Kidney tubule cell (primary cell): ENCODE measurements around the gene LYPLA2.

Experiments
- DNase-seq: peaks from one replicate; pipeline ENCODE4 v3.0.0-alpha.2; 2018; ENCODE audit warnings: low spot score

Gene LYPLA2

DNA sequence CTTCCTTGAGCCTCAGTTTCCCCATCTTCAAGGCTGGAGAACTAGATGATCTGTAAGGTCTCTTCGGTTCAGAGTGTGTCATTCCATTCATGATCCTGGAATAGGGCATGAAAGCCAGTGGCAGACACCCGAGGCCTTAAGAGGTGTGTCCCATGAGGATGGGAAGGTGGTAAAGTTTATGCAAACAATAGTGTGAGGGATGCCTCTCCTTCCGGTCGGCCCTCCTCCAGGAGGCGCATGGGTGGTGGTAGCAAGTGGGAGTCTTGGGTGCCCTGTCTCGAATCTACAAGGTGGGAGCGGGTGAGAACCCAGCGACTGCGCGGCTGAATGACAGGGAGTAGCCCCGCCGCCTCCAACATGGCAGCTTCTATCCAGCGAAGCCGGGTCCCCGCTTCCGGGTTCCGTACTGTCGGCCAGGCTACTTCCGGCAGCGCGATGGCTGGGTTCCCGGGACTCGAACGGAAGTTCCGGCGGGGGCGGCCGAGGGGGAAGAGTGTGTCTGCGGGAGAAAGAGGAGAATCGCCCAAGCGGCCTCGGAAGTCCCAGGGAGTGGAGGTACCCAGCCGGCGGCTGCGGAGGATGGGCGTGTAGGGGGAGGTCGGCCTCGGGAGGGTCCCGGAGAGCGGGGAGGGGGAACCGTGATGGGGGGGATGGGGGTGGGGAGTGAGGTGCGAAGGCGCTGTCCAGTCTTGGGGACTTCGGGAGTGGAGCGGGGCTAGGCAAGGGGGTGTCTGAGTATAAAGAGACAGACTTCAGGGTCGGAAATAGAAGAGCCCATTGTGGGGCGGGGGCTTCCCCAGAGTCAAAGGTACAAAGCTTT is at the start of gene LYPLA2:
TSS of gene LYPLA2 (plus strand) at position 450 of the 820 bp plus-strand sequence. CDS start 1,538 bp downstream, outside the sequence.
- peak; percentile 92 for DNase-seq

DNA sequence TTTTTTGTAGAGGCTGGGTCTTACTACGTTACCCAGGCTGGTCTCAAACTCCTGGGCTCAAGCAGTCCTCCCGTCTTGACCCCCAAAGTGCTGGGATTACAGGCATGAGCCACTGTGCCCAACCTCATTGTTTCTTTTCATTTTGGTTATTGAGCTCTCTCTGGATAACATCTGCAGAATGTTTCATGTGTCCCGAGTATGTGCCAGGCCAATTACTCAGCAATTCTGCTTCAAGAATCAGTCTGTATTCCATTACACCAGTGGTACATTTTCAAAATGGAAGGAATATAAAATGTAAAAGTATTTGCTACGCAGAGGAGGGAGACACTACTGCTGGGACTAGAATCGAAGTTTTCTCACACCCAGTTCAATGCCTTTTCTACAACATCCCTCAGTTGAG is 49.3 kb upstream of the LYPLA2 start:
- no peak for DNase-seq

- DNase-seq = no peak
Observed at GRCh38 chr1:23742670-23743286, 48.2 kb upstream of the LYPLA2 start.

DNA sequence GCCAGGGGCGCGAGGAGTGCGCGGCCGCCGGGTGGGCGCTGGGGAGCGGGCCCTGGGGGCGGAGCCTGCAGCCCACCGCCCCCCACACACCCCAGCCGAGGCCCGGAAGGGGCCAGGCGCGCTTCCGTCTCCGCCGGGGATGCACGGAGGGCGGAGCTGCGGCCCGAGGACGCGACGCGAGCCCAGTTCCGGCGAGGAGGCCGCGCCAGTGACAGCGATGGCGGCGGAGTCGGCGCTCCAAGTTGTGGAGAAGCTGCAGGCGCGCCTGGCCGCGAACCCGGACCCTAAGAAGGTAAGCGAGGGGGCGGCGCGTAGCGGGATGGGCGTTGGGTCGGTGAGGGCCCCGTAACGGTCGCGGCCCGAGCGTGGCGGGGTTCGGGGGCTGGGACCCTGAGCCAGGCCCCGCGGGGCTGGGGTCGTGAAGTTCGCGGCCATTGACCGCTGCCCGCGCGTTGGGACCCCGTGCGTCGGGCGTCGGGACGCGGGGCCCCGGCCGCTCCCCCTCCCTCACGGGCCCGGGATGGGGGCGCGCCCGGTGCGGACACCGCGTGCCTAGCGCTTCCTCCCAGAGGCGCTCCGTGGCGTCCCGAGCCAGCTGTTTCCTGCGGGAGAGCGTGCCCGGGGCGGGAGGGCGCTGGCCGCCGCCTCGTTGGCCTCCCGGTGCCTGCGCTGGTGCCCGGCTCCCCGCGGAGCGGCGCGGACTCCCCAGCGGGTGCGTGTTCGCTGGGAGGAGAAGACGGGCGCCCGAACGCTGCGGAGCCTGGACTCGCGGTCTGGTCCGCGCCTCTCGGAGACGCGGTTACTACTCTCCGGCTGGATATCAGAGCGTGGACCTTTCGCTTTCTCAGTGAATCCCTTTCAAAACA is 47.4 kb upstream of the LYPLA2 start, which contains the start of gene ELOA:
TSS of gene ELOA (plus strand) at position 185 of the 866 bp plus-strand sequence. CDS start at position 218, 33 bp downstream.
- DNase-seq = peak; percentile 75

- DNase-seq = peak; percentile 60
Observed at GRCh38 chr1:23745515-23745914, 45.4 kb upstream of the LYPLA2 start.

DNA sequence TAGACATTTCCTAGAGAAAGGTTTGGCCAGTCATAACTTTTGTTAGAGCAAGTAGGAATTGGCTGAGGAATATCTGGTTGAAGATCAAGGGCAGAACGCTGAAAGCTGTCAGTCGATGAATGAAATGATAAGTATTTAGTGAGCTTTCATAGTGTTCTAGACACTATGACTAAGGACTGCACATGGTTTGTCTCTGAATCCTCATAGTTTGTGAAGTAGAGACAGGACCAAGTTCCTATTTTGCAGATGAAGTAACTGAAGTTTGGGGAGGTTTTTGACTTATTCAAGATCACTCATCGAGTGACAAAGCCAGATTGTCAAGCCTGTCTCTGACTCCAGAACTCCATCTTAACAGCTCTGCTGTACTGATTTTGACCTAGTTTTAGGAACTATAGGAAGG is 42.9 kb upstream of the LYPLA2 start:
- no peak for DNase-seq

GRCh38 chr1:23751050-23751814 is 39.7 kb upstream of the LYPLA2 start:
- DNase-seq = peak; percentile 67

DNA sequence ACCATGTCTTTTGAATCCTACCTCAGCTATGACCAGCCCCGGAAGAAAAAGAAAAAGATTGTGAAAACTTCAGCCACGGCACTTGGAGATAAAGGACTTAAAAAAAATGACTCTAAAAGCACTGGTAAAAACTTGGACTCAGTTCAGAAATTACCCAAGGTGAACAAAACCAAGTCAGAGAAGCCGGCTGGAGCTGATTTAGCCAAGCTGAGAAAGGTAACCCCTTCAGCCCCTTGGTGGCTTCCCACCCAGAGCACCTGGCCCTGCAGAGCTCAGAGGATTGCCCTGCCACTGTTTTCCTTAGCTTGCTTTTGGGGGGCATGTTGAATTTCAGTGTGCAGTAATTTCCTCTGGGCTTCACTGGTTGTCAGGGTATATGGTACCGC is 39.1 kb upstream of the LYPLA2 start:
- no peak for DNase-seq

GRCh38 chr1:23752909-23753308 is 38.0 kb upstream of the LYPLA2 start:
- DNase-seq = no peak

DNA sequence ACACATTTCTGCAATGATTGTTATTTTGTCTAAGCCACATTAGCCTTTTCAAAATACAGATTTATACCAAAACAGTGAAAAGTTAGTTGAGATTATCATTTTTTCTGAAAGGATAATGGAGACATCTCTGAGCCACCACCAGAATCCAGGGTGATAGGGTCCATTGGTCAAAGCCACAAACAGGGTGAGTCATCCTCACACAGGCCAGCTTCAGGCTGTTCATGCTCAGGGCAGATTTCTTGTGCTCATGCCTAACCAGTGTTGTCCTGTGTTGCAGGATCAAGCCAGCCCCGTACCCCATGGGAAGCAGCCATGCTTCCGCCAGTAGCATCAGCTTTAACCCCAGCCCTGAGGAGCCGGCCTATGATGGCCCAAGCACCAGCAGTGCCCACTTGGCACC is 34.3 kb upstream of the LYPLA2 start:
- DNase-seq = peak; percentile 79

- no peak for DNase-seq
Observed at GRCh38 chr1:23757812-23758211, 33.1 kb upstream of the LYPLA2 start.

- DNase-seq = no peak
Observed at GRCh38 chr1:23759277-23759676, 31.7 kb upstream of the LYPLA2 start.

- no peak for DNase-seq
Observed at GRCh38 chr1:23763041-23763577, 27.8 kb upstream of the LYPLA2 start.

- no peak for DNase-seq
Observed at GRCh38 chr1:23768733-23769132, 22.2 kb upstream of the LYPLA2 start.

DNA sequence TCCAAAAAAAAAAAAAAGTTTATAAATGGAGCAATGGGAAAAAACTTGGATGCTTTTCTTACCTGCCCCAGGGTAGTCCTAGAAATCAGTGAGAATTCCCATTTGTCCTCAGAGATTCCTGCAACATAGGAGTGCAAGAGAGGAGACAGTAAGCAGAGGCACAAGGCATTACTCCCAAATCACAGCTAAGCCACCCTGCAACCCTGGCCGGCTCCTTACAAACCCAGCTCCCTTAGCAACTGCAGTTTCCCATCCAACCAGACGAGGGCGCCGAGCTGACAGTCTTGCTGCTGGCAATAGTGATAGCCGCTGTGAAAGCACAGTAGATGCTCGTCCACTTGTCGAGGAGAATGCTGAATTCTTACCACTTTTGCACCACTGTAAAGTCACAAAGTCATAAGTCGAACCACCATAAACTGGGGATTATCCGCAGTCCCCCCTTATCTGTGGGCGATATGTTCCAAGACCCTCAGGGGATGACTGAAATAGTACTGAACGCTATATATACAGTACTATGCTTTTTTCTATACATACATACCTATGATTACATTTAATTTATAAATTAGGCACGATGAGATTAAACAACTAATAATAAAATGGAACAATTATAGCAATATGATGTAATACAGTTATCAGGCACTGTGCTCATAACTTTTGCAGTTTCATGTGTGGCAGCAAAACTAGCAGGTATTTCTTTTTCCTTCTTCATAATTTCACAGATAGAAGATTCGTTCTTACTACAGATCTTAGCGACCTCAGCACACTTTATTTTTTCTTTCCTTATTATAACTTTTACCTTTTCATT is 18.7 kb upstream of the LYPLA2 start:
- peak; percentile 79 for DNase-seq

DNA sequence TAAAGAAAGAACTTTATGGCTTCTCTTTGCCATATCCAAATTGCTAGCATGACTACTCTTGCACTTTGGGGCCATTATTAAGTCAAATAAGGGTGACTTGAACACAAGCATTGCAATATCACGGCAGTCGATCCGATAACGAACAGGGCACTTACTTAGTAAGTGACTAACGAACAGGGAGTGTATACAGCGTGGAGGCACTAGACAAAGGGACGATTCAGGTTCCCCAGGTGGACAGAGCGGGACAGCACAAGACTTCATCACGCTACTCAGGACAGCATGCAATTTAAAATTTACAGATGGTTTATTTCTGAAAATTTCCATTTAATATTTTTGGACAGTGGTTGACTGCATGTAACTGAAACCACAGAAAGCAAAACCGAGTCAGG is 18.1 kb upstream of the LYPLA2 start:
- DNase-seq = no peak

DNA sequence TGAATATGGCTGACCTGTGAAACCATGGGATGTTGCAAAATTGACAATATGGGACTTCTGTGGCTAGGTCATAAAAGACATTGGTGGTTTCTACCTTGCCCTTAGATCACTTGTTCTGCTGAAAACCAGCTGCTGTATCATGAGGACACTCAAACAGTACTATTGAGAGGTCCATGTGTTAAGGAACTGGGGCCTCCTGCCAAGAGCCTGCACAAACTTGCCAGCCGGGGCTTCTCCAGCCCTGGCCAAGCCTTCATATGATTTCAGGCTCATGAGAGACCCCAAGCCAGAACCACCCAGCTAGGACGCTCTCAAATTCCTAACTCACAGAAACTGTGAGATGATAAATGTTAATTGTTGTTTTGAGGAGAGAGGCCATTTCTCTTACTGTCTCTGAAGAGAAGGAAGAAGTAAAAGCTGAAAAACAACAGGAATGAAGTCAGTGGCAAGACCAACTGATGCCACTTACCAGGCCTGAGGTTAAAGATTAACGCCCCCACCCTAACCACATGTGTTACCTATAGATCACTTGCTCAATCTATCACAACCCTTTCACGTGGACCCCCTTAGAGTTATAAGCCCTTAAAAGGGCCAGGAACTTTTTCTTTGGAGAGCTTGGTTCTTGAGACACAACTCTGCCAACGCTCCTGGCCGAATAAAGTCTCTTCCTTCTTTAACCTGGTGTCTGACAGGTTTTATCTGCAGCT is 16.6 kb upstream of the LYPLA2 start:
- DNase-seq = no peak

DNA sequence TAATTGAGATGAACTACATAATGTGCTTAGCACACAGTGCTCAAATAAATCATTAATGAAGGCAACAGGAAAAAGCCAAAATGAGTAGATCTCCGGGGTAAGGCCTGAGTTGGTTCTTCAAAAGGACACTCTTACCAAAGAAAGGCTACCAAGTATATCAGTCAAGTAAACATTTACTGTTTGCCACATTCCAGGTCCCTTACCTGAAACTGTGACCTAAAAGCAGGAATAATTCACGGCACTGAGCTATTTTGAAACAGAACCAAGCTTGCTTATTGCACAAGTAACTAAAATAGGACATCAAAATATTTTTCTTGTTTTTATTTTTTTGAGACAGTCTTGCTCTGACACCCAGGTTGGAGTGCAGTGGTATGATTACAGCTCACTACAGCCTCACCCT is 14.7 kb upstream of the LYPLA2 start:
- DNase-seq = no peak

DNA sequence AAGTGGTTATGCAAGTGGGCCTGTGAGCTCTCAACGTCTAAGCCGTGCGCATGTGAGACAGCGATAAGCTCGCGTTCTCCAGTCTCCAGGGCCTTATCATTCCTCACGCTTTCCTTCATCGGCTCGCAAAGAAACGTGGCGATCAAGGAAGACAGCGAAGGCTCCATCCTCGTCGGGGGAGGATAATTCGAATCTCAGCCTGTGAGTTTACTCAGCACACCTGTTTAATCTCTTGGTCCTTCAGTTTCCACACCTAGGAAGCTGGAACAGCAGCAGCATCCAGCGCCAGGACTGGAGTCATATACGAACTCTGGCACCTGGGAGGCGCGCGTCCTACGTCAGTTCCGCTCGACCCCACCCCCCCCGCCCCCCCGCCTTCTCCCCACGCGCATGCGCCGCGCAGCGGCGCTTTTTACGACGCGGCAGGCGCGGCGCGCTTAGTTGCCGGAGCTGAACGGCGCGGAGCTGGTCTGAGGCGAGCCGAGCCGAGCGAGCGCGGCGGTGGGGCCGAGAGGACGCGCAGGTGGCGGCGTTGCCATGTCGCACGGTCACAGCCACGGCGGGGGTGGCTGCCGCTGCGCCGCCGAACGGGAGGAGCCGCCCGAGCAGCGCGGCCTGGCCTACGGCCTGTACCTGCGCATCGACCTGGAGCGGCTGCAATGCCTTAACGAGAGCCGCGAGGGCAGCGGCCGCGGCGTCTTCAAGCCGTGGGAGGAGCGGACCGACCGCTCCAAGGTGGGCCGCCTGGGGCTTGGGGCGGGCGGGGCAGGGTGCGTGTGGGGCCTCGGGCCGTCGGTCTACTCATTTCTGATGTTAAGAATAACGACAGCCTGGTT is 12.7 kb upstream of the LYPLA2 start, which contains the start of gene PITHD1:
TSS of gene PITHD1 (plus strand) at position 440 of the 836 bp plus-strand sequence. CDS start at position 538, 98 bp downstream.
- DNase-seq = peak; percentile 89
